WTC11 (cell line): ENCODE results near the gene MBD3. TPM values are rescaled to one million over a fixed set of nuclear protein-coding genes. Genes with fewer than 3 reads are reported as not detected.

Source experiments
- ATAC-seq: fragments of 200-7000 bp; cut with Tn5 transposase; 2 replicates; pipeline ENCODE4 v1.10.0; 2021; ENCODE audit warnings: mild to moderate bottlenecking, moderate library complexity
- CTCF ChIA-PET: fragments of 300-600 bp; sonication (Branson Sonifier 250); formaldehyde crosslinking; loops from one replicate; lab custom pipeline; 2021; ENCODE audit warnings: antibody characterized with exemption; lab: Charles Lee
- POLR2A ChIA-PET: fragments of 350-600 bp; sonication (Branson Sonifier 250); formaldehyde crosslinking; loops from one replicate; lab custom pipeline; 2021; ENCODE audit warnings: antibody characterized with exemption; lab: Charles Lee
- DNase-seq: peaks from one replicate; pipeline ENCODE4 v3.0.0; 2021; ENCODE audit warnings: low spot score
- H3K27ac Mint-ChIP-seq: 2 replicates; pipeline ENCODE4 v1.8.0; 2021; ENCODE audit warnings: mixed read lengths
- H3K27me3 Mint-ChIP-seq: 2 replicates; pipeline ENCODE4 v1.8.0; 2021; ENCODE audit warnings: low read depth, mild to moderate bottlenecking, moderate library complexity, mixed read lengths
- H3K36me3 Mint-ChIP-seq: 2 replicates; pipeline ENCODE4 v1.8.0; 2021; ENCODE audit warnings: mixed read lengths
- H3K4me1 Mint-ChIP-seq: 2 replicates; pipeline ENCODE4 v1.8.0; 2022; ENCODE audit warnings: mixed read lengths
- H3K4me3 Mint-ChIP-seq: 2 replicates; pipeline ENCODE4 v1.8.0; 2021; ENCODE audit warnings: mild to moderate bottlenecking, moderate library complexity, mixed read lengths
- H3K9me3 Mint-ChIP-seq: 2 replicates; pipeline ENCODE4 v1.8.0; 2021; ENCODE audit warnings: mixed read lengths
- ETV6 ChIP-seq: sonication (generic); formaldehyde crosslinking; IDR thresholded peaks from 2 replicates; pipeline ENCODE4 v1.8.1; 2022; ENCODE audit warnings: mild to moderate bottlenecking, missing genetic modification reagents
- MYBL2 ChIP-seq: sonication (generic); formaldehyde crosslinking; IDR thresholded peaks from 2 replicates; pipeline ENCODE4 v1.8.1; 2023; ENCODE audit warnings: mild to moderate bottlenecking, moderate library complexity, missing genetic modification reagents
- ZNF263 ChIP-seq: sonication (generic); formaldehyde crosslinking; IDR thresholded peaks from 2 replicates; pipeline ENCODE4 v1.8.1; 2022; ENCODE audit warnings: low read depth, mild to moderate bottlenecking, moderate library complexity, missing genetic modification reagents
- total RNA-seq: library from RNA; stranded (reverse); gene quantifications from 3 replicates; pipeline ENCODE4 v1.2.3, GENCODE V29; 2021
- TF ChIP-seq, protein P1 (sequence below): sonication (generic); formaldehyde crosslinking; IDR thresholded peaks from 2 replicates; pipeline ENCODE4 v1.8.0; 2023; ENCODE audit warnings: mild to moderate bottlenecking, missing genetic modification reagents
- TF ChIP-seq, protein P2 (sequence below): sonication (generic); formaldehyde crosslinking; IDR thresholded peaks from 2 replicates; pipeline ENCODE4 v1.8.1; 2022; ENCODE audit warnings: missing genetic modification reagents, borderline replicate concordance
- TF ChIP-seq, protein P3 (sequence below): fragments of 250-450 bp; sonication (Bioruptor Pico); IDR thresholded peaks from 2 replicates; pipeline ENCODE4 v1.9.0; 2021; ENCODE audit warnings: mild to moderate bottlenecking, borderline replicate concordance
- TF ChIP-seq, protein P4 (sequence below): fragments of 200-600 bp; IDR thresholded peaks from 2 replicates; pipeline ENCODE4 v1.8.0; 2022; ENCODE audit warnings: antibody characterized with exemption
- TF ChIP-seq, protein P5 (sequence below): sonication (generic); formaldehyde crosslinking; IDR thresholded peaks from 2 replicates; pipeline ENCODE4 v1.8.1; 2022; ENCODE audit warnings: low read depth, mild to moderate bottlenecking, moderate library complexity, missing genetic modification reagents, borderline replicate concordance
- TF ChIP-seq, protein P6 (sequence below): fragments of 250-450 bp; sonication (Bioruptor Pico); conservative IDR thresholded peaks from 2 replicates; pipeline ENCODE4 v1.9.0; 2021; ENCODE audit warnings: mild to moderate bottlenecking
- TF ChIP-seq, protein P7 (sequence below): fragments of 250-450 bp; sonication (Bioruptor Pico); IDR thresholded peaks from 2 replicates; pipeline ENCODE4 v1.9.0; 2021; ENCODE audit warnings: moderate library complexity, mild to moderate bottlenecking, inconsistent platforms, borderline replicate concordance

Gene MBD3
- total RNA-seq, 1 experiment from 2014 or later: 90.2 TPM

DNA sequence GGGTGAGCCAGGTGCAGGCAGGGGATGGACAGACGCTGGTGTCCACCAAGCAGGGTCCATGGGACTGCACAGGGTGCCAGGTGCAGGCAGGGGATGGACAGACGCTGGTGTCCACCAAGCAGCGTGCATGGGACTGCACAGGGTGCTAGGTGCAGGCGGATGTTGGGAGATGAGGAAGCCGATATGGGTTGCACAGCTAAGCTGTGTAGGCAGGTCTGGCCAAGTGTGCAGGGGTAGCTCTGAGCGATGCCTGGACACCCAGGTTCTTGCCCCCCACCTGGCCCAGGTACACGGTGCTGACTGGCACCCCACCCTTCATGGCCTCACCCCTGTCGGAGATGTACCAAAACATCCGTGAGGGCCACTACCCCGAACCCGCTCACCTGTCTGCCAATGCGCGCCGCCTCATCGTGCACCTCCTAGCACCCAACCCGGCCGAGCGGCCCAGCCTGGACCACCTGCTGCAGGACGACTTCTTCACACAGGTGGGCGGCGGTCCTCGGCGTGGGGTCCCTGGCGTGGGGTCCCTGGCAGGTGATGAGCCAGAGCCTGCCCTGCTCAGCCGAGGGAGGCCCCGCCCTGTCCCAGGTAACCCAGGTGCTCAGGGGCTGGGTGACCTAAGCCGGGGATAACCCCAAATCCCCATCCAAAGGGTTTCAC is 64.9 kb downstream of the MBD3 start (continued):
- TF ChIP-seq, protein P1, sequence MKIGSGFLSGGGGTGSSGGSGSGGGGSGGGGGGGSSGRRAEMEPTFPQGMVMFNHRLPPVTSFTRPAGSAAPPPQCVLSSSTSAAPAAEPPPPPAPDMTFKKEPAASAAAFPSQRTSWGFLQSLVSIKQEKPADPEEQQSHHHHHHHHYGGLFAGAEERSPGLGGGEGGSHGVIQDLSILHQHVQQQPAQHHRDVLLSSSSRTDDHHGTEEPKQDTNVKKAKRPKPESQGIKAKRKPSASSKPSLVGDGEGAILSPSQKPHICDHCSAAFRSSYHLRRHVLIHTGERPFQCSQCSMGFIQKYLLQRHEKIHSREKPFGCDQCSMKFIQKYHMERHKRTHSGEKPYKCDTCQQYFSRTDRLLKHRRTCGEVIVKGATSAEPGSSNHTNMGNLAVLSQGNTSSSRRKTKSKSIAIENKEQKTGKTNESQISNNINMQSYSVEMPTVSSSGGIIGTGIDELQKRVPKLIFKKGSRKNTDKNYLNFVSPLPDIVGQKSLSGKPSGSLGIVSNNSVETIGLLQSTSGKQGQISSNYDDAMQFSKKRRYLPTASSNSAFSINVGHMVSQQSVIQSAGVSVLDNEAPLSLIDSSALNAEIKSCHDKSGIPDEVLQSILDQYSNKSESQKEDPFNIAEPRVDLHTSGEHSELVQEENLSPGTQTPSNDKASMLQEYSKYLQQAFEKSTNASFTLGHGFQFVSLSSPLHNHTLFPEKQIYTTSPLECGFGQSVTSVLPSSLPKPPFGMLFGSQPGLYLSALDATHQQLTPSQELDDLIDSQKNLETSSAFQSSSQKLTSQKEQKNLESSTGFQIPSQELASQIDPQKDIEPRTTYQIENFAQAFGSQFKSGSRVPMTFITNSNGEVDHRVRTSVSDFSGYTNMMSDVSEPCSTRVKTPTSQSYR: no peak
- TF ChIP-seq, protein P2, sequence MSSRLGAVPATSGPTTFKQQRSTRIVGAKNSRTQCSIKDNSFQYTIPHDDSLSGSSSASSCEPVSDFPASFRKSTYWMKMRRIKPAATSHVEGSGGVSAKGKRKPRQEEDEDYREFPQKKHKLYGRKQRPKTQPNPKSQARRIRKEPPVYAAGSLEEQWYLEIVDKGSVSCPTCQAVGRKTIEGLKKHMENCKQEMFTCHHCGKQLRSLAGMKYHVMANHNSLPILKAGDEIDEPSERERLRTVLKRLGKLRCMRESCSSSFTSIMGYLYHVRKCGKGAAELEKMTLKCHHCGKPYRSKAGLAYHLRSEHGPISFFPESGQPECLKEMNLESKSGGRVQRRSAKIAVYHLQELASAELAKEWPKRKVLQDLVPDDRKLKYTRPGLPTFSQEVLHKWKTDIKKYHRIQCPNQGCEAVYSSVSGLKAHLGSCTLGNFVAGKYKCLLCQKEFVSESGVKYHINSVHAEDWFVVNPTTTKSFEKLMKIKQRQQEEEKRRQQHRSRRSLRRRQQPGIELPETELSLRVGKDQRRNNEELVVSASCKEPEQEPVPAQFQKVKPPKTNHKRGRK (CRISPR knock-in tag): no peak

DNA sequence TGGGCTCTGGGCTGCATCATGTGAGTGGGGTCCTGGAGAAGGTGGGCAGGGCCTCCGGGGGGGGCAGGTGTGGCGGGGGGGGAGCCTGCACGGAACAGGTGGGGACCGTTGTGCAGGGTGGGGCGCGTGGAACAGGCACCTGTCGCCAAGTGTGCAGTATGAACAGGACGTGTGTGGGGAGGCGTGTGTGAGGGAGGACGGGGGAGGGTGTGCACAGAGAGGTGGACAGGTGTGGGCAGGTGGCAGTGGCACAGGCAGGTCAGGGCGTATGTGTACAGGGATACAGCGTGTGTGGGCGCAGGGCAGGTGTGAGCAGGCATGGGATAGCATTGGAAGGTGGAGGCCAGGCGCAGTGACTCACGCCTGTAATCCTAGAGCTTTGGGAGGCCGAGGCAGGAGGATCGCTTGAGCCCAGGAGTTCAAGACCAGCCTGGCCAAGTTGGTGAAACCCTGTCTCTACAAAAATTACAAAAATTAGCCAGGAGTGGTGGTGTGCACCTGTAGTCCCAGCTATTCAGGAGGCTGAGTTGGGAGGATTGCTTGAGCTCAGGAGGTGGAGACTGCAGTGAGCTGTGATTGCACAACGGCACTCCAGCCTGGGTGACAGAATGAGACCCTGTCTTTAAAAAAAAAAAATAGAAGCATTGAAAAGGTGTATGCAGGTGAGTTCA is 65.6 kb downstream of the MBD3 start:
- no peak for DNase-seq
- H3K27ac Mint-ChIP-seq: no peak overlapping the region
- H3K4me3 Mint-ChIP-seq: no peak overlapping the region
- H3K36me3 Mint-ChIP-seq: no peaks in the 10 kb centered on the region
- H3K4me1 Mint-ChIP-seq: peaks cover 5% of the 10 kb centered on the region
- H3K27me3 Mint-ChIP-seq: peaks cover 40% of the 10 kb centered on the region
- POLR2A ChIA-PET: no interaction called here
- no peaks in the 10 kb centered on the region for H3K9me3 Mint-ChIP-seq
- TF ChIP-seq, protein P3, sequence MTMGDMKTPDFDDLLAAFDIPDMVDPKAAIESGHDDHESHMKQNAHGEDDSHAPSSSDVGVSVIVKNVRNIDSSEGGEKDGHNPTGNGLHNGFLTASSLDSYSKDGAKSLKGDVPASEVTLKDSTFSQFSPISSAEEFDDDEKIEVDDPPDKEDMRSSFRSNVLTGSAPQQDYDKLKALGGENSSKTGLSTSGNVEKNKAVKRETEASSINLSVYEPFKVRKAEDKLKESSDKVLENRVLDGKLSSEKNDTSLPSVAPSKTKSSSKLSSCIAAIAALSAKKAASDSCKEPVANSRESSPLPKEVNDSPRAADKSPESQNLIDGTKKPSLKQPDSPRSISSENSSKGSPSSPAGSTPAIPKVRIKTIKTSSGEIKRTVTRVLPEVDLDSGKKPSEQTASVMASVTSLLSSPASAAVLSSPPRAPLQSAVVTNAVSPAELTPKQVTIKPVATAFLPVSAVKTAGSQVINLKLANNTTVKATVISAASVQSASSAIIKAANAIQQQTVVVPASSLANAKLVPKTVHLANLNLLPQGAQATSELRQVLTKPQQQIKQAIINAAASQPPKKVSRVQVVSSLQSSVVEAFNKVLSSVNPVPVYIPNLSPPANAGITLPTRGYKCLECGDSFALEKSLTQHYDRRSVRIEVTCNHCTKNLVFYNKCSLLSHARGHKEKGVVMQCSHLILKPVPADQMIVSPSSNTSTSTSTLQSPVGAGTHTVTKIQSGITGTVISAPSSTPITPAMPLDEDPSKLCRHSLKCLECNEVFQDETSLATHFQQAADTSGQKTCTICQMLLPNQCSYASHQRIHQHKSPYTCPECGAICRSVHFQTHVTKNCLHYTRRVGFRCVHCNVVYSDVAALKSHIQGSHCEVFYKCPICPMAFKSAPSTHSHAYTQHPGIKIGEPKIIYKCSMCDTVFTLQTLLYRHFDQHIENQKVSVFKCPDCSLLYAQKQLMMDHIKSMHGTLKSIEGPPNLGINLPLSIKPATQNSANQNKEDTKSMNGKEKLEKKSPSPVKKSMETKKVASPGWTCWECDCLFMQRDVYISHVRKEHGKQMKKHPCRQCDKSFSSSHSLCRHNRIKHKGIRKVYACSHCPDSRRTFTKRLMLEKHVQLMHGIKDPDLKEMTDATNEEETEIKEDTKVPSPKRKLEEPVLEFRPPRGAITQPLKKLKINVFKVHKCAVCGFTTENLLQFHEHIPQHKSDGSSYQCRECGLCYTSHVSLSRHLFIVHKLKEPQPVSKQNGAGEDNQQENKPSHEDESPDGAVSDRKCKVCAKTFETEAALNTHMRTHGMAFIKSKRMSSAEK (CRISPR knock-in tag): no peak
- TF ChIP-seq ZNF263 (CRISPR knock-in tag): no peak
- TF ChIP-seq, protein P4, sequence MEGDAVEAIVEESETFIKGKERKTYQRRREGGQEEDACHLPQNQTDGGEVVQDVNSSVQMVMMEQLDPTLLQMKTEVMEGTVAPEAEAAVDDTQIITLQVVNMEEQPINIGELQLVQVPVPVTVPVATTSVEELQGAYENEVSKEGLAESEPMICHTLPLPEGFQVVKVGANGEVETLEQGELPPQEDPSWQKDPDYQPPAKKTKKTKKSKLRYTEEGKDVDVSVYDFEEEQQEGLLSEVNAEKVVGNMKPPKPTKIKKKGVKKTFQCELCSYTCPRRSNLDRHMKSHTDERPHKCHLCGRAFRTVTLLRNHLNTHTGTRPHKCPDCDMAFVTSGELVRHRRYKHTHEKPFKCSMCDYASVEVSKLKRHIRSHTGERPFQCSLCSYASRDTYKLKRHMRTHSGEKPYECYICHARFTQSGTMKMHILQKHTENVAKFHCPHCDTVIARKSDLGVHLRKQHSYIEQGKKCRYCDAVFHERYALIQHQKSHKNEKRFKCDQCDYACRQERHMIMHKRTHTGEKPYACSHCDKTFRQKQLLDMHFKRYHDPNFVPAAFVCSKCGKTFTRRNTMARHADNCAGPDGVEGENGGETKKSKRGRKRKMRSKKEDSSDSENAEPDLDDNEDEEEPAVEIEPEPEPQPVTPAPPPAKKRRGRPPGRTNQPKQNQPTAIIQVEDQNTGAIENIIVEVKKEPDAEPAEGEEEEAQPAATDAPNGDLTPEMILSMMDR: no peak
- TF ChIP-seq, protein P5, sequence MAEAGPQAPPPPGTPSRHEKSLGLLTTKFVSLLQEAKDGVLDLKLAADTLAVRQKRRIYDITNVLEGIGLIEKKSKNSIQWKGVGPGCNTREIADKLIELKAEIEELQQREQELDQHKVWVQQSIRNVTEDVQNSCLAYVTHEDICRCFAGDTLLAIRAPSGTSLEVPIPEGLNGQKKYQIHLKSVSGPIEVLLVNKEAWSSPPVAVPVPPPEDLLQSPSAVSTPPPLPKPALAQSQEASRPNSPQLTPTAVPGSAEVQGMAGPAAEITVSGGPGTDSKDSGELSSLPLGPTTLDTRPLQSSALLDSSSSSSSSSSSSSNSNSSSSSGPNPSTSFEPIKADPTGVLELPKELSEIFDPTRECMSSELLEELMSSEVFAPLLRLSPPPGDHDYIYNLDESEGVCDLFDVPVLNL (CRISPR knock-in tag): no peak
- TF ChIP-seq ETV6 (CRISPR knock-in tag): no peak
- no peak for TF ChIP-seq MYBL2 (CRISPR knock-in tag)
- TF ChIP-seq, protein P6, sequence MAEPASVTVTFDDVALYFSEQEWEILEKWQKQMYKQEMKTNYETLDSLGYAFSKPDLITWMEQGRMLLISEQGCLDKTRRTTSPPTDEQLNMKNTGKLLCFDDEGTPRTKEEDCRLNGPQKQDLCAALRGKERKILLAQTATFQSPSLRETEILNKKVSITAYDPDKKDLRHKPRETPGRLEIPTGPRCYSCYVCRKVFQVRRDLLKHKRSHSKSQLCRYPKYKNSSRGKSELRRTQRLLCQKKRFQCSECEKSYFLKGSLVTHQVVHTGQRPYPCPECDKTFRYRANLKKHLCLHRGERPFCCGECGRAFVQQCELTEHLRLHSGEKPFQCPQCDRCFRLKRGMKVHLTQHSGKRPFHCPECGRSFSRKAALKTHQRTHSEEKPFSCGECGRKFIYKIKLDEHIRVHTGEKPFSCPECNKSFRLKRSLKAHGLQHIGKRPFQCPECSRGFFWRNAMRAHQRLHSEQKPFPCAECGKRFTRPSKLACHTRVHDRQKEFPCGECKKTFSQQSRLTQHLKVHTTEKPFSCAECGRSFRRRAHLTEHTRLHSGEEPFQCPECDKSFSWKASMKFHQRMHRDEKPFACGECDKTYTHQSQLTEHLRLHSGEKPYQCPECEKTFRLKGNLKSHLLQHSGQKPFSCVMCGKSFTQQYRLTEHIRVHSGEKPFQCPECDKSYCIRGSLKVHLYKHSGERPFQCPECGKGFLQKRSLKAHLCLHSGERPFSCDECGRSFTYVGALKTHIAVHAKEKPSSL: no peak
- TF ChIP-seq, protein P7, sequence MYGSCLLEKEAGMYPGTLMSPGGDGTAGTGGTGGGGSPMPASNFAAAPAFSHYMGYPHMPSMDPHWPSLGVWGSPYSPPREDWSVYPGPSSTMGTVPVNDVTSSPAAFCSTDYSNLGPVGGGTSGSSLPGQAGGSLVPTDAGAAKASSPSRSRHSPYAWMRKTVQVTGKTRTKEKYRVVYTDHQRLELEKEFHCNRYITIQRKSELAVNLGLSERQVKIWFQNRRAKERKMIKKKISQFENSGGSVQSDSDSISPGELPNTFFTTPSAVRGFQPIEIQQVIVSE: no peak
- TF ChIP-seq, all 79 proteins: peak for 0
- CTCF ChIA-PET: no interaction called here
- ATAC-seq: no peak
